Endothelial cell (in vitro differentiated cells): Measurements from ENCODE around the gene C22orf42. TPM values are rescaled to one million over a fixed set of nuclear protein-coding genes. Genes with fewer than 3 reads are reported as not detected.

ENCODE experiments used
- DNase-seq: peaks from one replicate; pipeline ENCODE4 v3.0.0; 2021; ENCODE audit warnings: low spot score
- H3K27ac Mint-ChIP-seq: one replicate; pipeline ENCODE4 v1.8.0; 2021; ENCODE audit warnings: mixed read lengths, inconsistent platforms; ENCODE audit not compliant: unreplicated experiment
- H3K27me3 Mint-ChIP-seq: one replicate; pipeline ENCODE4 v1.8.0; 2021; ENCODE audit warnings: mild to moderate bottlenecking, moderate library complexity, mixed read lengths, inconsistent platforms; ENCODE audit not compliant: unreplicated experiment
- H3K36me3 Mint-ChIP-seq: one replicate; pipeline ENCODE4 v1.8.0; 2021; ENCODE audit warnings: mild to moderate bottlenecking, low read depth, mixed read lengths, inconsistent platforms; ENCODE audit not compliant: unreplicated experiment
- H3K4me1 Mint-ChIP-seq: one replicate; pipeline ENCODE4 v1.8.0; 2021; ENCODE audit warnings: mild to moderate bottlenecking, mixed read lengths, inconsistent platforms; ENCODE audit not compliant: unreplicated experiment
- H3K4me3 Mint-ChIP-seq: one replicate; pipeline ENCODE4 v1.8.0; 2021; ENCODE audit warnings: mild to moderate bottlenecking, mixed read lengths, inconsistent platforms; ENCODE audit not compliant: unreplicated experiment
- H3K9me3 Mint-ChIP-seq: one replicate; pipeline ENCODE4 v1.8.0; 2021; ENCODE audit warnings: mixed read lengths, inconsistent platforms; ENCODE audit not compliant: unreplicated experiment
- total RNA-seq: library from RNA; stranded (reverse); fragmentation: NEBNext Ultra II Directional; extraction: Animal tissue kit (Norgen Biotek cat#: 25700); gene quantifications from one replicate; pipeline ENCODE4 v1.2.1, GENCODE V29; 2021; ENCODE audit not compliant: unreplicated experiment
- TF ChIP-seq, protein P1 (sequence below): fragments of 200-600 bp; sonication (generic); IDR thresholded peaks from one replicate; pipeline ENCODE4 v1.5.0; 2021; ENCODE audit warnings: antibody characterized with exemption; ENCODE audit not compliant: unreplicated experiment

The C22orf42 gene
- total RNA-seq, 1 donor from 2014 or later, result not detected

- peaks cover 6% of the 10 kb centered on the region for H3K4me1 Mint-ChIP-seq
- DNase-seq, result no peak
- H3K27ac Mint-ChIP-seq, result no peak overlapping the region
- no peaks in the 10 kb centered on the region for H3K36me3 Mint-ChIP-seq
- TF ChIP-seq, protein P1, sequence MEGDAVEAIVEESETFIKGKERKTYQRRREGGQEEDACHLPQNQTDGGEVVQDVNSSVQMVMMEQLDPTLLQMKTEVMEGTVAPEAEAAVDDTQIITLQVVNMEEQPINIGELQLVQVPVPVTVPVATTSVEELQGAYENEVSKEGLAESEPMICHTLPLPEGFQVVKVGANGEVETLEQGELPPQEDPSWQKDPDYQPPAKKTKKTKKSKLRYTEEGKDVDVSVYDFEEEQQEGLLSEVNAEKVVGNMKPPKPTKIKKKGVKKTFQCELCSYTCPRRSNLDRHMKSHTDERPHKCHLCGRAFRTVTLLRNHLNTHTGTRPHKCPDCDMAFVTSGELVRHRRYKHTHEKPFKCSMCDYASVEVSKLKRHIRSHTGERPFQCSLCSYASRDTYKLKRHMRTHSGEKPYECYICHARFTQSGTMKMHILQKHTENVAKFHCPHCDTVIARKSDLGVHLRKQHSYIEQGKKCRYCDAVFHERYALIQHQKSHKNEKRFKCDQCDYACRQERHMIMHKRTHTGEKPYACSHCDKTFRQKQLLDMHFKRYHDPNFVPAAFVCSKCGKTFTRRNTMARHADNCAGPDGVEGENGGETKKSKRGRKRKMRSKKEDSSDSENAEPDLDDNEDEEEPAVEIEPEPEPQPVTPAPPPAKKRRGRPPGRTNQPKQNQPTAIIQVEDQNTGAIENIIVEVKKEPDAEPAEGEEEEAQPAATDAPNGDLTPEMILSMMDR, result no peak
- H3K4me3 Mint-ChIP-seq, result no peak overlapping the region
- no peaks in the 10 kb centered on the region for H3K9me3 Mint-ChIP-seq
- peaks cover 5% of the 10 kb centered on the region for H3K27me3 Mint-ChIP-seq
Observed at GRCh38 chr22:32122899-32123298, 36.2 kb downstream of the C22orf42 start.

- H3K9me3 Mint-ChIP-seq, result no peaks in the 10 kb centered on the region
- H3K27me3 Mint-ChIP-seq, result peaks cover 5% of the 10 kb centered on the region
- no peak overlapping the region for H3K27ac Mint-ChIP-seq
- H3K36me3 Mint-ChIP-seq, result no peaks in the 10 kb centered on the region
- H3K4me1 Mint-ChIP-seq, result peaks cover 6% of the 10 kb centered on the region
- no peak overlapping the region for H3K4me3 Mint-ChIP-seq
- TF ChIP-seq, protein P1, result no peak
- DNase-seq, result no peak
Observed at GRCh38 chr22:32120603-32121002, 38.5 kb downstream of the C22orf42 start.

GRCh38 chr22:32119568-32120235, 39.4 kb downstream of the C22orf42 start:
- Mint-ChIP-seq H3K36me3 (no peaks in the 10 kb centered on the region), H3K4me3 (no peak overlapping the region), H3K27ac (no peak overlapping the region), H3K4me1 (peaks cover 10% of the 10 kb centered on the region), H3K9me3 (no peaks in the 10 kb centered on the region), H3K27me3 (peaks cover 5% of the 10 kb centered on the region)
- TF ChIP-seq, protein P1, result no peak
- no peak for DNase-seq

DNA sequence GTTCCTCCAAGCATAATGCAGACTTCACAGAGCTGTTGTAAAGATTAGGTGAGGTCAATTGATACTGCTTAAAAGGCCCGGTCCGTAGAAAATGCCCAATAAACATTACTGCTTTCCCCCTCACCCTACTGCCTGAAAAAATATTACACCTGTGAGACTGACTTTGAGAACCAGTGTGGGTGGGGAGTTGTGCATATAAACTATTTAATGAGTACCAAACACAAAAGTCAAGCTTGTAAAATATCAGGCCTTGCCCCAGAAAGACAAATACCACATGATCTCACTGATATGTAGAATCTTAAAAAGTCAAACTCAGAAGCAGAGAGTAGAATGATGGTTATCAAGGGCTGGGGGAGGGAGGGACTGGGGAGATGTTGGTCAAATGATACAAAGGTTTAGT, 46.7 kb downstream of the C22orf42 start:
- H3K27me3 Mint-ChIP-seq, result peaks cover 3% of the 10 kb centered on the region

DNA sequence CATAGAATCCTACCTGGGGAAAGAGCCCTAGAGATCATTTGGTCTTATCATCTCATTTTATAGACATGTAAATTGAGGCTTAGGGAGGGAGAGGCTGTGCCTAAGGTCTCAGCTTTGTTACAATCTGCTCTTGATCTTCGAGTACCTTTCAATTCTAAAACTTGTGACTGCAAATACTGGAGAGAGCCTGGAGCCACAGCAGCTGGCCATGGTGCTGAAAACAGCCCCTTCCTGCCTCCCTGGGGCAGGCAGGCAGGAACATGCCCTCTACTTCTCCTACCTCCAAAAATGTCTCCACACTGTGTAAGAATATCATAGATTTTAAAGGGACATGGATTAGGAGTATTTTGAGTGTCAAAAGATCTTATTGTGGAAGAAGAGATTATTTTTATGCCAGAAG, 52.2 kb downstream of the C22orf42 start:
- peak; percentile 59 for DNase-seq
- TF ChIP-seq, protein P1, result no peak
- Mint-ChIP-seq H3K27me3 (peaks cover 4% of the 10 kb centered on the region), H3K4me3 (no peak overlapping the region), H3K27ac (no peak overlapping the region), H3K9me3 (no peaks in the 10 kb centered on the region), H3K4me1 (no peaks in the 10 kb centered on the region), H3K36me3 (no peaks in the 10 kb centered on the region)

More for the DNA sequence above, 46.7 kb downstream of the C22orf42 start:
- Mint-ChIP-seq H3K4me1 (peaks cover 4% of the 10 kb centered on the region), H3K36me3 (no peaks in the 10 kb centered on the region), H3K4me3 (no peak overlapping the region), H3K27ac (no peak overlapping the region), H3K9me3 (no peaks in the 10 kb centered on the region)
- DNase-seq, result no peak
- TF ChIP-seq, protein P1, result no peak
